Fibroblast of peridontal ligament (primary cell): ENCODE data around the gene SPATA3.

Experiments
- DNase-seq: peaks from one replicate; pipeline ENCODE4 v3.0.0-alpha.2; 2010; ENCODE audit errors: extremely low read depth

The SPATA3 gene

DNA sequence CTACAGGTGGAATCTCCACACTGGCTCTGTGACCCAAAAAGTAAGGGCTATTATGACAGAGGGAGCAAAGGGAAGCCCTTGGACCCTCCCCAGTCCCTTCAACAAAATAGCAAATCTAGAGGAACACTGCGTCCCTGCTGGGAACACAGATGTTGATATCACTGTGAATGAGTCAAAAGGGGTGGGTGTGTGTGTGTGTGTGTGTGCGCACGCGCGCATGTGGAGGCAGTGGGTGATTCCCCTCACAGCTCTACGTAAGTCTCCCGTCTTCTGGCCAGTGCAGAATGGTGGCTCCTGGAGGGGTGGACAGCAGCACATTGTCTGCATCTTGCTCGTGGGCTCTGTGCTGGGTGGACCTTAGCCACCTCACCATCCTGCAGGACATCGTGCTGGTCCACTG lies 33.6 kb downstream of the SPATA3 start:
- no peak for DNase-seq

DNA sequence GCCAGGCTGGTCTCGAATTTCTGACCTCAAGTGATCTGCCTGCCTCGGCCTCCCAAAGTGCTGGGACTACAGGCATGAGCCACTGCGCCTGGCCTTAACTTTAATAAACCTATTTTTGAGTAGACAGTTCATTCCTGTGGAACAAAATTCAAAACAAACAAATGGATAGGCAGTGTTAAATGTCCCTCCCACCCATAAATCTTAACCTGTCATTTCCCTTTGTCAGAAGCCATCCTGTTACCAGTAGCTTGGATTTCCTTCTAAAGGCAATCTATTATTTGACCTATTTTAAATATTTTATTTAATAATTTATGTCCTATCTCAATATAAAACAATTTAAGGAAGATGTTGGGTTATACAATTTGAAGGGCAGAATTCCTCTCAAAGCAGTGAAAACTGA lies 34.8 kb downstream of the SPATA3 start:
- DNase-seq, result no peak

DNA sequence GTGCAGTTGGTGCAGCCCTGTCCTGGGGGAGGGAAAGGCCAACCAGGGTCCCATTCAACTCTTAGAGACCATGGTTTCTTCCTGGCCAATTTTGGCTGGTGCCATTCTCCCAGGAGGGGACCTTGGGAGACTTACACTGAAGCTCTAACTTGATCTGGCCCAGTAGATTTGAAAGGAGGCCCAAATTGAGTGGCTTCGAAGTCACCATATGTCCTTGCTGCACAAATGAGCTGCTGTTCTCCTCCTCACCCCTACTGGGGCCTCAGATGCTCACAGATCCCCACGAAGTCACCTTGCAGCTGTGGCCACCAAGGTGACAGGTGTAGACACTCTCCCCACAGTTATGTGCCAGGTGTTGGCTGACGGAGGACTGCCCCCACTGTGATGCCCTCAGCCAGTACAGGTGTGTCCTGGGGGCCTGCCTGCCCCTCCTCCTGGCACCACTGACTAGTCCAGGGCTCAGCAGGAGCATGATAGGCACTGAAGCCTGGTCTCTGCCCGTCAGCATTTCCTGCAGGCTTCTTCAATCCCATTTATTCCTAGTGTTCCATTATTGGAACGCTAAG lies 36.7 kb downstream of the SPATA3 start:
- no peak for DNase-seq

DNA sequence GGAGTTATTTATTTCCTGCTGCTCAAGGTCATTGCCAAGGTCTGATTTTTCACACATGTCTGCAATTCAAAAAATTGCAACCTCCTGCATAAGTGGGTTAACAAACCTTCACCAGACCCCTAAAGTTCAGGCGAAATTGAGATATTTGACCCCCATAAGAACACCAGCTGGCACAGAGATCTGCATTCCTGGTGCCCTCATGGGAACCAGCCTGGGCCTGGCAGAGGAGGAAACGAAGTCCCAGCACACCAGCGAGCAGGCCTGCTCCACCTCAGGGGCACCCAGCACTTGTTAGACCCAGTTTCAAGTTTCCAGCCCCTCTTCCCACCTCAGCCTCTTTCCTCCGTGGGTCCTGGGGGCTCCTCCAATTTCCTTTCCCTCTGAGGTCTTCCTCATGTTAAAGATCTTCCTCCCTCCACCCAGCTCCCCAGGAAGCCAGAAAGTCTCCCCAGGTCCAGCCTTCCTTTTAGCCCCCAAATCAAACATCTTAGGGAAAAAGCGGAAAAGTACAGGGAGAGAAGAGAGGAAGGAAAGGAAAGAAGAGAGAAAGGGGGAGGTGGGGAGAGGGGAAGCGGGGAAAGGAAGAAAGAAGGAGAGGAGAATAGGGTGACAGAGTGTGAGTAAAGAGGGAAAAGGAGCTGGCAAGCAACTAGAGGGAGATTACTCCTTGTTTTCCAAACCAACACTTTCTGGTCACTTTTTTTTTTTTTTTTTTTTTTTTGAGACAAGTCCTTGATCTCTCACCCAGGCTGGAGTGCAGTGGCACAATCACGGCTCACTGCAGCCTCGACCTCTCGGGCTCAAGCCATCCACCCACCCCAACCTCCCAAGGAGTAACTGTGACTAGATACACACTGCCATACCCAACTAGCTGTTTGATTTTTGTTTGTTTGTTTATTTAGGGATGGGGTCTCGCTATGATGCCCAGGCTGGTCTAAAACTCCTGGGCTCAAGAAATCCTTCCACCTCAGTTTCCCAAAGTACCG lies 37.5 kb downstream of the SPATA3 start:
- no peak for DNase-seq

DNA sequence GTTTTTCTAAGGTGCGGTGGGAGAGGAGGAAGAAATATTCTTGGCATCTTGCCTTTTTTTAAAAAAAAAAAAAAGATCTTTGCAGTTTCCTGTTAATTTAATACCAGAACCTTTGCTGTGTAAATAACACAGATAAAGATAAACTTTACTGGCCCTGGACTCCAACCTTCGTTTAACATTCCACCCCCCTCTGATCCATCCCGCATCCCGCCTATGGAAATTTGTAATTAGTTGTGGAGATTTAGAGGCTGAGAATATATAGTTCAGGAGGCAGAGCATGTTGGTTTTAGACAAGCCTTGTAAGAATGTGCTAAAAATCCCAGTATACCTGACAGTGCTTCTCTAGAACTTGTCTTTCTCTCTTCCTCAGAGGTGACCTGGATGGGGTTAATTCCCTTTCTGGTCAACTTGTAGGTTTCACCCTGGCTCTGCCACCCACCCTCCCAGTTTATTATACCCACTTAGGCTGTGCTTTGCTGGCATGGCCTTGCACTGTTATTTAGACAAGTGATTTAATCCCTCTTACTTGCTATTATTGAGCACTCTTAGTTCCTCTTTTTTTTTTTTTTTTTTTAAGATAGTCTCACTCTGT lies 38.5 kb downstream of the SPATA3 start:
- no peak for DNase-seq

DNA sequence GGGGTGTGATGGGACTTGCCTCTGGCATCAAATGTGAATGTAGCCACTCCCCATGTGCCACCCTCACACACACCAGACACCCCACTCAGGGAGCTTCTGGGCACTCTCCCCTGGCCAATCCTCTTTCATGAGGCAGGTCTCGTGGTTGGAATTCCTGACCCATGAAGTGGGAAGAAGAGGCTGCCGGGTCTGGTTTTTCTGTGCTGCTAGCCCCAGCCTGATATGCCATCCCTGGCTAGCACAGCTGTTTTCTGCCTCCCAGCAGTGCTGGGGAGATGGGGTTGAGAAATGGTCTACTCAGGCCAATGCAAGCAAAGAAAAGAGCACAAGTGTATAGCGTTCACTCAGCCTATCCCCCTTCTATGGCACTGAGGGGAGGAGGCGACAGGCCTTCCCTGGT lies 40.2 kb downstream of the SPATA3 start:
- DNase-seq, result no peak

DNA sequence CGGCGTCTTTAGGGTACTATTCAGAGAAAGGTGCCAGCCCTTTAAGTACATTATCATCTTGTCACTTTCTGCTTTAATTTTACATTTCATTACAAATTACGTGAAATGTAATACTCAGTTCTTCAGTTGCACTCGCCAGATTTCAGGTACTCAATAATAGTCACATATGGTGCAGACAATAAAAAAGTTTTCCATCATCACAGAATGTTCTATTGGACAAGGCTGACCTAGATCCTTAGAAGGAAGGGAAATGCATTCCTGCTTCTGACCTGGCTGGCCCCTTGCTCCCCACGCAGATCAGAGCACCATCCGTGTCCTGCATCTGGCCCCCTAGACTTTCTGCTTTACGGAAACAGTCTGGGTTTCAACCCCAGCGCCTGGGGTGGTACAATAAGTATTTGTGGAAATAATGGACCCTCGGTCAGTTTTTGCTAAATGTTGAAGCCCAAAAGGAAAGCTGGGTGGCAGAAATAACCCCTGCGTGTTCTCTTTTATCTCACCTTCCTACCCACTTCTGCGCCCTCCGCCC lies 40.7 kb downstream of the SPATA3 start:
- DNase-seq, result no peak

DNA sequence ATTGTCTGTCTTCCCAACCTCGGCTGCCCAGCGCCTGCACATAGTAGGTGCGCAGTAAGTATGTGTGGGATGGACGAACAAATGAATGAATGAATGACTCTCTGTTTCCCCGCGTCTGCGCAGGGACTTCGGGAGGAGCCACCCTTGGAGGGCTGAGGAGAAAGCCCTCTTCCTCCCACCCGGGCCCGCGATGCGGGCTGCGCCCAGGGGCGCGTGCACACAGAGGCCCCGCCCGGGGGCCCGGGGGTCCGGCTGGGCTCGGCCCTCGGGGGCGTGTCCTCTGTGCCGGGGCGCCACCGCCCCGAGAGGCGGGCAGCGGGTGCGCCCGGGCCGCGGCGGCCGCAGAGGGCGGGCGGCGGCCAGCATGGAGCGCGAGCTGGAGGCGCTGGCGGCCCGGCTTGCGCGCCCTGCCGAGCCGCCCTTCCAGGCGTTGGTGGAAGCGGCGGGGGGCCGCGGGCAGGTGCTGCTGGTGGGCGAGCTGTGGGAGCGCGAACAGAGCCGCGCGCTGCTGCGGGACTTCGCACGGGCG lies 41.3 kb downstream of the SPATA3 start, which contains the start of gene C2orf72:
Gene C2orf72, plus strand, starts transcription at position 322 of the 529 bp plus-strand sequence. Its CDS starts 43 bp downstream, at position 365.
- DNase-seq, result no peak

DNA sequence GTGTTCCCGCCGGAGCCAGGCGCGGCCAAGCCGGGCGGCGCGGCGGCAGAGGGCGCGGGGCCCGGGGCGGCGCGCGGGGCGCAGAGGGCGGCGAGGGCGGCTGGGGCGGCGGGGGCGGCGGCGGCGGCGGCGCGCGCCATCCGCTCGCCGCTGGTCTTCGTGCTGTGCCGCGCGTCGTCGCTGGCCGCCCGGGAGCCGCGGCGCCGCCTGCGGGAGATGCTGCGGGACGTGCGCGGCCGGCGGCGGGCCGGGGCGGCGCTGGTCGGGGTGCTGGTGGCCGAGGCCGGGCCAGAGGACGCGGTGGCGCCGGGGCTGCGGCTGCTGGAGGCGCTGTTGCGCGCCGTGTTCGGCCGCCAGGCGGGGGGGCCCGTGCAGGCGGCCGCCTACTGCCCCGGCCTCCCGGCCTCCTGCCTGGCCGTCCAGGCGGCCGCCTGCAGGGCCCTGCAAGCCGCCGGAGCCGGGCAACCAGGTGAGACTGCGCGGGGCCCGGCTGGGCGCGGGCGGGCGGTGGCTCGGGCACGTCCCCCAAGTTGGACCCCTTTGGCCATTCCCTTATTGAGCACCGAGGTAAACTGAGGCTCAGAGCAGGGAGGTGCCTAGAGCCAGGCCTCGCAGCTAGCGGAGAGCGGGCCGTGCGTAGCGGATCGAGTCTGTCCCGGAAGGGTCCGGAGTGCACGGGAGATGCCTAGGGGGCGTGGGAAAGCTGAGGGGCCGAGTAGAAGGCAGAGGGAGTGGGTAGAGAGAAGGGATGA lies 42.0 kb downstream of the SPATA3 start:
- DNase-seq, result no peak

DNA sequence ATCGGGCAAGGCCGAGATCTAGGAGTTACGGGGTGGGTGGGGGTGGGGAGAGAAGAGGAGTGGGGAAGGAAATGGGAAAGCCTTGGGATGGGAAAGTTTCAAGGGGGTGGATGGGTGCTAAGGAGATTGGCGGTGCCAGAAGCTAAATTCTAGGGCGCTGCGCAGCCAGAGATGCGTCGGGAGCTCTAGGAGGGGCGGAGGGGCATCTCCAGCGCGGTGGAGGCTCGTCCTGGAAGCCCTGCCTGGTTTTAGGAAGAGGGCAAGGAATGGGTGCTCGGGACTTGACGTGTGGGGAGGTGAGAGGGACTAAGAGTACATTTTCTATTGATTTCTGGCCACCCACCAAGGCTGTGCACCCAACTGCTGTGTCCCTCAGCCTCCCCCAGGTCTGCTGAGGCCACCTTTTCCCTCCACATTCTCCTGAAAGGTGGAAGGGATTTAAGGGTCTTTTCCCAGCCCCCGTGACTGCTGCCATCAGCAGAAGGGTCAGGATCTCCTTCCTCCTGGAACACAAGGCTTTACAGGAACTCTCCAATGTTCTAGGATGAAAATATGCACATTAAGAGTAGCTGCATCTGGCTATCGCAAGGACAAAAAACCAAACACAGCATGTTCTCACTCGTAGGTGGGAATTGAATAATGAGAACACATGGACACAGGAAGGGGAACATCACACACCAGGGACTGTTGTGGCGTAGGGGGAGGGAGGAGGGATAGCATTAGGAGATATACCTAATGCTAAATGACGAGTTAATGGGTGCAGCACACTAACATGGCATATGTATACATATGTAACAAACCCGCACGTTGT lies 42.8 kb downstream of the SPATA3 start:
- no peak for DNase-seq

DNA sequence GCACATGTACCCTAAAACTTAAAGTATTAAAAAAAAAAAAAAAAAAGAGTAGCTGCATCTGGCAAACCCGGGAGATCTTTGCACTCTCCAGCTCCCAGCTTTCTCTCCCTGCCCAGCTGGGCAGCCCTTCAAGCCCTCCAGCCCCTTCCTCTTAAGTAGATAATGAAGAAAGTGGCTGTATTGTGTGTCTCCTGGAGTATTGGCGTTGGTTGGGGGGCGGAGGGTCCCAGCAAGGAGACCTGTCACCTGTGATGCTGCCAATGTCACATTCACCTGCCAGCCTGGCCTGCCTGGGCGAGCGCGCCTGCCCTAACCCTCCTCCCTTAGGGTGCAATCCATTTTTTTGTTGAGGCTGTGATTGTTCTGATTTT lies 43.4 kb downstream of the SPATA3 start:
- DNase-seq, result no peak

DNA sequence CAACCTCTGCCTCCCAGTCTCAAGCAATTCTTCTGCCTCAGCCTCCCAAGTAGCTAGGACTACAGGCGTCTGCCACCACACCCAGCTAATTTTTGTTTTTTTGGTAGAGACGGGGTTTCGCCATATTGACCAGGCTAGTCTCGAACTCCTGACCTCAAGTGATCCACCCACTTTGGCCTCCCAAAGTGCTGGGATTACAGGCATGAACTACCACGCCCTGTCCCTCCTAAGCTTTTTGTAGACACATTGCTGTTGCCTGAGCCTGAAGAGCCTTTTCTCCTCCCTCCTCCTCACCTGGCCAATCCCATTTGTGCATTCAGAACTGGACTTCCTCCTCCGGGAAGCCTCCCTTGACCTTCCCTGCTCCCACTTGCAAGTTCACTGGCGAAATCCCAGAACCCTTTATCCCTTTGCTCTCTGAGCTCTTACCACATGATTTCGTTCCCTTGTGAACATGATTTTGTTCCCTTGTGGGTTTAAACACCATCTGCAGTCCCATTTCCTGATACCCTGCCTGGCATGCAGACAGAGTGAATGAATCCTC lies 44.0 kb downstream of the SPATA3 start:
- no peak for DNase-seq

DNA sequence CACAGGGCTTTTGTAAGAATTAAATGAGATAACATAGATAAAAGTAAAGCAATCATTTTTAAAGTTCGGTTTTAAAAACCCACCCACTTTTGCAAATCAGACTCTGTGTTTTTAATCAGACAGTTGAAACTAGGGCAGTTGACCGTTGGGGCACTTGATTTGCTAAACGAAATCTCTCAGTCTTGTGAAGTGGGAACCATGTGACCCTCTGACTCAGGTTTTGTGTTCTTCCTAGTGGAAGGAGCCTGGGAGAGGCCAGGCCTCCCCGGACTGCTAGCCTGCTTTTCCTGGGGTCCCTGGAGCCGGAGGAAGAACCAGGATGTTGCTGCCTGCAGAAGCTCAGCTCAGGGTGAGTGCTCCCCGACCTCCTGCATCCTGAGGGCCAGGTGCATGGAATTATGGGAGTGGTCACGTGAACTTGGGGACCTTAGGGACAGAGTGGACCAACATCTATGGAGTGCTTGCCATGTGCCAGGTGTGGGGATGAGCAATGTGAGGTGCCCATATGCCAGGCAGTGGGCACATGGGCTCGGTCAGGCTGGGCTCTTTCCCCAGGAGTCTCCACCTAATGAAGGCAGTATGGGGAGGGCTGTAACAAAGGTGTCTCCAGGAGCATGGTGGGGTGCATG lies 45.3 kb downstream of the SPATA3 start:
- no peak for DNase-seq

DNA sequence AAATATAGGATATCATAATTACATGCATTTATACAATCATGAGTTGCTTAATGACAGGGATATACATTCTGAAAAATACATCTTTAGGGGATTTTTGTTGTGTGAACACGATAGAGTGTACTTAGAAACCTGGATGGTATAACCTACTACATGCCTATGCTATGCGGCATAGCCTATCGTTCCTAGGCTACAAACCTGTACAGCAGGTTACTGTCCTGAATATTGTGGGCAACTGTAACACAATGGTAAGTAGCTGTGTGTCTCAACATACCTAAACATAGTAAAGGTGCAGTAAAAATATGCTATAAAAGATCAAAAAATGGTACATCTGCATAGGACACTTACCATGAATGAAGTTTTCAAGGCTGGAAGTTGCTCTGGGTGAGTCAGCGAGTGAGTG lies 47.9 kb downstream of the SPATA3 start:
- no peak for DNase-seq

DNA sequence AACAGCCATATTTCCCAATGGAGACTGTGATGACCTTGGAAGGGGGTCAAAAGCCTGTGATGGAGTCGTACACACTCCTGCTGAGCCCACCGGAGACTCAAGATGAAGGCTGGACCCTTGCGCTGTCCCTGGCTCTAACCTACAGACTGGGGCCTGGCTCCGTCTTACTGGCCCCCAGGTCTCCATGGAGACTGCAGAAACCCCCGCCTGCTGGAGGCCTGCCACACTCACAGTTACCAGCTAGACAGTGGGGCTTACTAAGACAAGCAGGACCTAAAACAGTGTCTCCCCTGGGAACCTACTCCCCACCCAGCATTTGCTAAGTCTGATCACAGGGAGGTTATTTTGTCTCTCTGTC lies 51.0 kb downstream of the SPATA3 start:
- no peak for DNase-seq

DNA sequence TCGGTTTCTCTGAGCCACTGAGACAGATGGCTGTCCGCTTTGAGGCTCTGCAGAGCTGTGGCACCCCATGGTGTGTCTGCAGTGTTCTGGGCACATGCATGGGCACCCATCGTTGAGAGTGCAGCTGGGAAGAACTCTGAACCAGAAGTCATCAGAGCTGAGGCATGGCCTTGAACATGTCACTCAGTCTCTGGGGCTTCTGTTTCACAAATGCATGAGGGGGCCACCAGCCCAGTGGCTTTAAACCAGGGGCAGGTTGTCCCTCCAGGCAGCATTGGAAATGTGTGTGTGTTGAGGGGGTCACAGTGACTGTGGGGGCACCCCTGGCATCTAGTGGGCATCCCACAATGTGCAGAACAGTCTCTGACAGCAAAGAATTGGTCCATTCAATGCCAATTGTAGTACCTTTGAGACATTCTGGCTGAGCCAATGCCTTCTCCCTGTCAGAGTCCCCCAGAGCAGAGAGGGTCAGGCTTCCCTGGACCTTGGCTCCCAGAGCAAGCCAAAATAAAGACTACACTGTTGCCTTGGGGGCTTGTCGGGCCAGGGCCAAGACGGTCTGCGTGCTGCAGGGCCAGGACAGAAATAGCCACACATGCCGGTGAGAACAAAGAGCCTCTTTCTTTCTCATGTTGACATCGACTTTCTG lies 51.5 kb downstream of the SPATA3 start:
- DNase-seq, result no peak

DNA sequence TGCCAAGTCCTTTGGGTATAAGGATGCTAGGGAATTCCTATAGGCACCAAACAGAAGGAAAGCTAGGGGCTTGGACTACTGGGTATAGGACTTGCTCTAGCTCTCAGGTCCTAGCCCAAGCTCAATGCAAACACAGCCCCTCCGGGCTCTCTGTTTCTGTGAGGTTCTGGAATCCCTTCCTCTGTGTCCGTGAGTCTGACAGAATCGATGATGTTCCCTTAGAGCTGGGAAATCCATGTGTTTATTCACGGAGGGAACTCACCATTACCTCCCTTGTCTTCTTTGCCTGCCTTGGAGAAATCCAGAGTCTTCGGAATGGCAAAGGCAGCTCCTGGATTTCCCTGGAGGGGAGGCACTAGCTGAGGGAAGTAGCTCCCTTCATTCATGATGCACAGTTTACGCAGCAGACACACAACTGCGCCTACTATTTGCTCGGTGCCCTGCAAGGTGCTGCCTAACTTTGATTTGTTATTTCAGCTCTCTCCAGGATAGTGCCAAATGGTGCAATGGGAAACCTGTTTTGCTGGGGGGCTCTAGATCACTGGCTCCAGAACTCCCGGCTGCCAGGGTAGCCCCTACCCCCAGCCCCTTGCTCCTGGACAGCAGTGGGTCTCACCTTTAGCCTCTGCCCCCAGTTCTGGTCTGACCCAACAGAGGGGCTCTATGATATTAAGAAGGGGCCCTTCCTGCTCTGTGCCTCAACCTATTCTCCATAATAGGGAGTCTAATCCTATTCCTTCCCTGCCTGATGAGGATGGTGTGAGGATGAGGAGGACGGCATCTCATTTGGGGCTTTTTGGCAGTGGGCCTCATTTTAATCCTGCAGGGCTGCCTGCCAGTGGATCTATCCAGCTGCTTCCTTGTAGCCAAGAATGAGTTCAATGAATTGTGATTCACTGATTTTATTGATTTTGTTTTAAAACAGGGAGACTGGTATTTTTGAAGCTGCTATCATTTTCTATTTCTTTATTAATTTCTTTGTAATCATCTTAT lies 52.3 kb downstream of the SPATA3 start:
- no peak for DNase-seq

DNA sequence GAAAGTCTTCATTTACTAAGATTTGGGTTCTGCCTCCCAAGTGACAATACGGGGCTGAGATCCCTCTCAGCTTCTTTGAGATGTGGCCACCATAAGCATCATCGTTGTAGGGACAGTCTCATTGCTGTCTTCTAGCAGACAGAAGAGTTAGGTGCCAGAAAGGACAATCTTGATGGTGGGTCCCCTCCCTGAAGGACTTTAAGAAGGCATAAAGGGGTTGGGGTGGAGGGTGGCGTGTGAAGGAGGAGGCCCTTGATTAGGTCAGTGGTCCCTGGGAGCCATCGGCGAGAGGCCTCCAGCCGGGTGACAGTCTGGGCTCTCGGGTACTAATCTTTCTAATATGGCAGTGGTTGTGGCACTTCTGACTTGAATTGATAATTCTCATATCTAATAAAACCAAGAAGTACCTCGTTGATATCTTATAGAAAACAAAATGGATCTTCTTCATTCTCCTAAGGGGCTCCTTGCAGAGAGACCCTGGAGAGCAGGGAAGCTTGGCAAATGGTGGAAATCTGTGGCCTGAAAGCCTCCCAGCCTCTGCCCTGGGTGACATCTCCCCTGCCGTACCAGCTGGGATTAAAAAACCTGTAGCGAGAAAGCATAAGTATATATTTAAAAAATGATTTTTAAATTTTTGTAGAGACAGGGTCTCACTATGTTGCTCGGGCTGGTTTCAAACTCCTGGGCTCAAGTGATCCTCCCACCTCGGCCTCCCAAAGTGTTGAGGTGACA lies 53.5 kb downstream of the SPATA3 start:
- no peak for DNase-seq
